Measurements from ENCODE around the gene NBPF8.
"Not testable (repeated sequence)": the region's sequence is repeated elsewhere in the genome, so short reads cannot be mapped to it uniquely, and the experiment has no call there.

Gene NBPF8

GRCh38 chr1:120414911-120415480, at the start of gene NBPF8:
Gene NBPF8 (plus strand): TSS chr1:120415035. CDS start chr1:120436523, 21,488 bp downstream.
- DNase-seq, result not testable (repeated sequence)

GRCh38 chr1:120367709-120368108, 47.1 kb upstream of the NBPF8 start:
- not testable (repeated sequence) for DNase-seq

- DNase-seq, result not testable (repeated sequence)
Observed at GRCh38 chr1:120386651-120387050, 28.2 kb upstream of the NBPF8 start.

GRCh38 chr1:120388597-120389126, 26.2 kb upstream of the NBPF8 start:
- DNase-seq, result not testable (repeated sequence)

GRCh38 chr1:120391365-120391764, 23.5 kb upstream of the NBPF8 start:
- DNase-seq, result not testable (repeated sequence)

- not testable (repeated sequence) for DNase-seq
Observed at GRCh38 chr1:120393316-120394232, 21.3 kb upstream of the NBPF8 start.

GRCh38 chr1:120405348-120405747, 9.5 kb upstream of the NBPF8 start:
- DNase-seq, result not testable (repeated sequence)

- DNase-seq, result not testable (repeated sequence)
Observed at GRCh38 chr1:120414451-120414850, 384 bp upstream of the NBPF8 start.

- not testable (repeated sequence) for DNase-seq
Observed at GRCh38 chr1:120415492-120415961, 692 bp downstream of the NBPF8 start.

GRCh38 chr1:120425063-120425462, 10.2 kb downstream of the NBPF8 start:
- DNase-seq, result not testable (repeated sequence)

- DNase-seq, result not testable (repeated sequence)
Observed at GRCh38 chr1:120431626-120432025, 16.8 kb downstream of the NBPF8 start.

GRCh38 chr1:120433831-120434230, 19.0 kb downstream of the NBPF8 start:
- not testable (repeated sequence) for DNase-seq

- DNase-seq, result not testable (repeated sequence)
Observed at GRCh38 chr1:120449124-120449523, 34.3 kb downstream of the NBPF8 start.
